CD14-positive monocyte (primary cell): ENCODE results near the gene C18orf63. TPM values are rescaled to one million over a fixed set of nuclear protein-coding genes. Genes with fewer than 3 reads are reported as not detected.

Experiments used
- DNase-seq, 3 donors: peaks; one replicate each; pipeline ENCODE4 v3.0.0-alpha.2; 2011 to 2022
- H2AFZ ChIP-seq: 2 replicates; pipeline ENCODE4 v1.6.0; 2012; ENCODE audit warnings: mild to moderate bottlenecking, low read depth, low read length, inconsistent platforms; ENCODE audit not compliant: insufficient read depth, poor library complexity, severe bottlenecking
- H3K27ac ChIP-seq, 2 donors: 1 replicate in 1 of 2; 2 replicates in 1 of 2; pipeline ENCODE4 v1.5.1; 2012 to 2013; ENCODE audit warnings: low read length in 2 of 2, control low read depth in 1 of 2, inconsistent platforms in 1 of 2, low read depth in 1 of 2, mild to moderate bottlenecking in 1 of 2
- H3K27me3 ChIP-seq, 2 donors: one replicate each; pipeline versions ENCODE4 v1.6.0 to v1.6.1; 2011 to 2013; ENCODE audit warnings: low read length in 2 of 2; ENCODE audit not compliant: control insufficient read depth in 2 of 2, insufficient read depth in 2 of 2
- H3K36me3 ChIP-seq, 2 donors: replicated peaks in 1 of 2; 1 replicate in 1 of 2; 2 replicates in 1 of 2; pipeline versions ENCODE4 v1.5.1 to v1.6.1; 2012 to 2013; ENCODE audit warnings: low read length in 2 of 2, control low read depth in 1 of 2, inconsistent platforms in 1 of 2, mild to moderate bottlenecking in 1 of 2; ENCODE audit not compliant: insufficient read depth in 2 of 2, control insufficient read depth in 1 of 2
- H3K4me1 ChIP-seq, 2 donors: 1 replicate in 1 of 2; 2 replicates in 1 of 2; pipeline versions ENCODE4 v1.5.1 to v1.6.1; 2012 to 2013; ENCODE audit warnings: low read length in 2 of 2, control low read depth in 1 of 2, inconsistent platforms in 1 of 2, mild to moderate bottlenecking in 1 of 2, moderate library complexity in 1 of 2; ENCODE audit not compliant: insufficient read depth in 2 of 2, control insufficient read depth in 1 of 2
- H3K4me2 ChIP-seq: replicated peaks from 2 replicates; pipeline ENCODE3; 2012; ENCODE audit warnings: low read length, moderate library complexity, mild to moderate bottlenecking; ENCODE audit not compliant: poor library complexity, severe bottlenecking; ENCODE audit errors: extremely low read depth
- H3K4me3 ChIP-seq, 3 experiments: fragments of 200-600 bp in 1 of 3; sonication (generic) in 1 of 3; replicated peaks in 1 of 3; 1 replicate in 2 of 3; 2 replicates in 1 of 3; pipeline ENCODE4 v1.5.1; 2011 to 2013; ENCODE audit warnings: low read length in 3 of 3, mild to moderate bottlenecking in 3 of 3, control low read depth in 2 of 3, low read depth in 2 of 3, inconsistent platforms in 1 of 3, moderate library complexity in 1 of 3
- H3K79me2 ChIP-seq: 2 replicates; pipeline ENCODE4 v1.6.0; 2012; ENCODE audit warnings: mild to moderate bottlenecking, control low read depth, inconsistent platforms, low read length, moderate library complexity; ENCODE audit not compliant: insufficient read depth
- H3K9ac ChIP-seq: 2 replicates; pipeline ENCODE4 v1.6.0; 2017; ENCODE audit warnings: low read length, mild to moderate bottlenecking; ENCODE audit not compliant: insufficient read depth, poor library complexity, severe bottlenecking
- H3K9me3 ChIP-seq, 2 donors: replicated peaks in 1 of 2; 1 replicate in 1 of 2; 2 replicates in 1 of 2; pipeline versions ENCODE4 v1.5.1 to v1.6.1; 2012 to 2013; ENCODE audit warnings: low read length in 2 of 2, control low read depth in 1 of 2; ENCODE audit not compliant: control insufficient read depth in 1 of 2, insufficient read depth in 1 of 2
- H4K20me1 ChIP-seq: 2 replicates; pipeline ENCODE4 v1.6.0; 2012; ENCODE audit warnings: mild to moderate bottlenecking, low read length, control low read depth, moderate library complexity; ENCODE audit not compliant: insufficient read depth
- H3K27ac Mint-ChIP-seq, 7 donors: one replicate each; pipeline ENCODE4 v1.8.0; 2020; ENCODE audit warnings: mild to moderate bottlenecking in 7 of 7, mixed read lengths in 7 of 7, moderate library complexity in 6 of 7, inconsistent platforms in 2 of 7
- H3K27me3 Mint-ChIP-seq, 3 donors: one replicate each; pipeline ENCODE4 v1.8.0; 2021 to 2022; ENCODE audit warnings: low read depth in 3 of 3, mild to moderate bottlenecking in 3 of 3, mixed read lengths in 3 of 3, moderate library complexity in 3 of 3, inconsistent platforms in 1 of 3
- H3K36me3 Mint-ChIP-seq, 2 donors: one replicate each; pipeline ENCODE4 v1.8.0; 2020; ENCODE audit warnings: mixed read lengths in 2 of 2, inconsistent platforms in 1 of 2, mild to moderate bottlenecking in 1 of 2
- H3K4me1 Mint-ChIP-seq: one replicate; pipeline ENCODE4 v1.8.0; 2020; ENCODE audit warnings: mild to moderate bottlenecking, mixed read lengths
- H3K4me3 Mint-ChIP-seq, 2 donors: one replicate each; pipeline ENCODE4 v1.8.0; 2020; ENCODE audit warnings: mild to moderate bottlenecking in 2 of 2, mixed read lengths in 2 of 2, moderate library complexity in 1 of 2
- H3K9me3 Mint-ChIP-seq, 7 donors: one replicate each; pipeline ENCODE4 v1.8.0; 2020 to 2022; ENCODE audit warnings: mixed read lengths in 7 of 7, mild to moderate bottlenecking in 6 of 7, moderate library complexity in 6 of 7, inconsistent platforms in 2 of 7
- WGBS: methylation state at CpG from one replicate; pipeline ENCODE4 v1.1.5; 2013; ENCODE audit warnings: missing lambda C conversion rate; ENCODE audit not compliant: insufficient coverage; 5-methylcytosine and 5-hydroxymethylcytosine counted together
- intact Hi-C, 2 donors: fragments of 100-400 bp; cut with micrococcal nuclease; formaldehyde crosslinking; loops; one replicate each; pipeline versions ENCODE4 v1.15.0 to v1.15.1; 2023
- polyA plus RNA-seq, 3 donors: library from polyadenylated mRNA; depleted of rRNA in 1 of 3; unstranded in 2 of 3; stranded (reverse) in 1 of 3; fragments of 300-500 nt in 2 of 3; fragments of >200 nt in 1 of 3; fragmentation: Illumina TruSeq in 2 of 3; gene quantifications; 1 replicate in 2 of 3; 2 replicates in 1 of 3; pipeline ENCODE4 v1.2.3, GENCODE V29; 2012 to 2021
- TF ChIP-seq, protein P1 (sequence below): fragments of 200-600 bp; IDR thresholded peaks from one replicate; pipeline ENCODE4 v1.8.0; 2022; ENCODE audit warnings: antibody characterized with exemption, mild to moderate bottlenecking

C18orf63 gene
- polyA plus RNA-seq, 3 donors = not detected

DNA sequence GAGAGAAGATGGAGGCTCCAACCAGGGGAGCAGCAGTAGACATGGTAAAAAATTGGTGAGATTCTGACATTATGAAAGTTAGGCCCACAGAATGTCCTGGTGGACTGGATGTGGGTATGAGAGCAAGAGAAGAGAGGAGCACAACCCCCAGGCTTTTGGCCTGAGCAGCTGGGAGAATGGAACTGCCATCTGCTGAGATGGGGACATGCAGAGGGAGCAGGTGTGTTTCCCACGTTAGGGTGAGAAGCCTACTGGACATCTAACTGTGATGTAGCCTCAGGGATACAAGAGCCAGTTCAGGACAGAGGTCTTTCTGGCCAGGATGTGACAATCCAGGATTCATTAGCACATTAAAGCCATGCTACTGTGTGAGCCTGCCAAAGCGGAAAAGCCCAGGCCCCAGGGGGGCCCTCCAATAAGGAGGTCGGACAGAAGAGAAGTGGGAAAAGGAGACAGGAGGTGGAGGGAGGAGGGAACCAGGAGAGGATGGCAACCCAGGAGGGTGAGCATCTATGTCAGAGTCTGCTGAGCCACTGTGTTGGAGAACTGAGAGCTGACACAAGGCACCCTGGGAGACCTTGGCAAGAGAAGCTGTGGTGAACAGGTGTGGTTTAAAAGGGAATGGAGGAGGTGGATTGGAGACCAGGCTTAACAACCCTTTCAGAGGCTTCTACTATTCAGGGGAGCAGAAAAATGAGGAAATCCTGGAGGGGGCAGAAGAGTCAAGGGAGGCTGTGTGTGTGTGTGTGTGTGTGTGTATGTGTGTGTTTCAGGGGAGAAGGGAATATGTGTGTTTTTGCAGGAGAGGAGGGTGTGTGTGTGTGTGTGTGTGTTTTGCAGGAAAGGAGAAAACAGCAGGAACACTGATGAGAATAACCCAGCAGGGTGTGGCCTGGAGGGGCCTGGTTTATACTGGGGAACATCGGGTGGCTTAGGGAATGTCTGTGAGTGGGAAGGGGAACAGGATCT, 34.3 kb upstream of the C18orf63 start:
- Histone ChIP-seq H3K4me1 (peaks cover 4 to 9% of the 10 kb centered on the region in 2 donors), H3K79me2 (no peaks in the 10 kb centered on the region), H3K36me3 (no peaks in the 10 kb centered on the region), H4K20me1 (no peaks in the 10 kb centered on the region), H3K9me3 (no peaks in the 10 kb centered on the region), H3K4me3 (no peak overlapping the region), H3K4me2 (no peak overlapping the region), H3K27ac (no peak overlapping the region), H3K27me3 (no peaks in the 10 kb centered on the region), H2AFZ (no peak overlapping the region), H3K9ac (no peak overlapping the region)
- Mint-ChIP-seq H3K4me3 (no peak overlapping the region), H3K27ac (no peak overlapping the region), H3K27me3 (peaks cover 0 to 1% (median 0%) of the 10 kb centered on the region in 3 donors), H3K36me3 (peaks cover 0 to 10% of the 10 kb centered on the region in 2 donors), H3K9me3 (peaks cover 0 to 2% (median 0%) of the 10 kb centered on the region in 7 donors), H3K4me1 (peaks cover 22% of the 10 kb centered on the region)
- DNase-seq = no peak
- intact Hi-C loops = no loop called here
- 85% methylated on average over 3 of the region's 4 CpGs for WGBS
- TF ChIP-seq, protein P1, sequence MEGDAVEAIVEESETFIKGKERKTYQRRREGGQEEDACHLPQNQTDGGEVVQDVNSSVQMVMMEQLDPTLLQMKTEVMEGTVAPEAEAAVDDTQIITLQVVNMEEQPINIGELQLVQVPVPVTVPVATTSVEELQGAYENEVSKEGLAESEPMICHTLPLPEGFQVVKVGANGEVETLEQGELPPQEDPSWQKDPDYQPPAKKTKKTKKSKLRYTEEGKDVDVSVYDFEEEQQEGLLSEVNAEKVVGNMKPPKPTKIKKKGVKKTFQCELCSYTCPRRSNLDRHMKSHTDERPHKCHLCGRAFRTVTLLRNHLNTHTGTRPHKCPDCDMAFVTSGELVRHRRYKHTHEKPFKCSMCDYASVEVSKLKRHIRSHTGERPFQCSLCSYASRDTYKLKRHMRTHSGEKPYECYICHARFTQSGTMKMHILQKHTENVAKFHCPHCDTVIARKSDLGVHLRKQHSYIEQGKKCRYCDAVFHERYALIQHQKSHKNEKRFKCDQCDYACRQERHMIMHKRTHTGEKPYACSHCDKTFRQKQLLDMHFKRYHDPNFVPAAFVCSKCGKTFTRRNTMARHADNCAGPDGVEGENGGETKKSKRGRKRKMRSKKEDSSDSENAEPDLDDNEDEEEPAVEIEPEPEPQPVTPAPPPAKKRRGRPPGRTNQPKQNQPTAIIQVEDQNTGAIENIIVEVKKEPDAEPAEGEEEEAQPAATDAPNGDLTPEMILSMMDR = no peak

DNA sequence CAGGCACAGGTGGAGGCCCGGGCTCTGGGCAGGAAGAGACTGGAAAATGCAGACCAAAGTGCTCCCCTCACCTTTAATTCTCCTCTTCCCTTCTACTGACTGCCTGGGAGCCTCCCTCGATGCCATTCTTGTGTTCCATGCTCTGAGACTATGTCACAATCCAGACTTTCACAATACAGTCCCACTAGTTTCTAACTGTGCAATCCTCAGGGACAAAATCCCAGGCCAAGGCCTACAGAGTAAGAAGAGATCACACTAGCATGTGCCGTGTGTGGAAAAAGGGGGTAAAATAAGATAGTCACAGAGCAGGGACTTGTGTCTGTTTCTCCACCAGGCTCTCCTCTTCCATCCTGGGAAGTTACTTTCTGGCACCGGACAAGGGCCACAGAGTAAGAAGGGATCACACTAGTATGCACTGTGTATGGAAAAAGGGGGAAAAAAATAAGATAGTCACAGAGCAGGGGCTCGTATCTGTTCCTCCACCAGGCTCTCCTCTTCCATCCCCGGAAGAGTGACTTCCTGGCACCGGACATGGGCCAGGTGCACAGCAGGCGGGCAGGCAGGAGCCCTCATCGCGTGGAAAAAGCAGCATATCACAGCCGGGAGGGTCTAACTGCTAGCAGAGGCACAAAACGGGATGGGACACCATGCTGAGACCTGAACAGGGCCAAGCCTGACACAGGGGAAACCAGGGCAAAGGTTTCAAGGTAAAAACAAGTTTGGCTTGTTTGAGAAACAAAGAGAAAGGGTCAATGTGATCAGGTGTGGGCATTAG, 33.5 kb upstream of the C18orf63 start:
- 20% methylated on average over 9 of the region's 12 CpGs for WGBS
- H3K27me3 ChIP-seq = no peaks in the 10 kb centered on the region
- H3K79me2 ChIP-seq = no peaks in the 10 kb centered on the region
- H3K36me3 ChIP-seq = no peaks in the 10 kb centered on the region
- no peaks in the 10 kb centered on the region for H4K20me1 ChIP-seq
- no peaks in the 10 kb centered on the region for H3K9me3 ChIP-seq
- H2AFZ ChIP-seq = no peak overlapping the region
- Mint-ChIP-seq H3K27me3 (peaks cover 0 to 1% (median 0%) of the 10 kb centered on the region in 3 donors), H3K4me3 (no peak overlapping the region), H3K36me3 (peaks cover 0 to 10% of the 10 kb centered on the region in 2 donors), H3K4me1 (peaks cover 22% of the 10 kb centered on the region), H3K27ac (peak overlapping the region in 1 of 7 donors; percentile 37), H3K9me3 (peaks cover 0 to 2% (median 0%) of the 10 kb centered on the region in 7 donors)
- no peak overlapping the region for H3K4me2 ChIP-seq
- intact Hi-C loops = no loop called here
- no peak overlapping the region for H3K27ac ChIP-seq
- H3K4me1 ChIP-seq = peaks cover 4 to 9% of the 10 kb centered on the region in 2 donors
- H3K9ac ChIP-seq = no peak overlapping the region
- no peak overlapping the region for H3K4me3 ChIP-seq
- DNase-seq = no peak
- TF ChIP-seq, protein P1 = no peak
